SK-N-MC (cell line): ENCODE data around the gene MXRA8.

Experiments used
- EZH2 ChIP-seq: fragments of 200-600 bp; sonication (generic); IDR thresholded peaks from one replicate; pipeline ENCODE4 v1.6.1; 2017; ENCODE audit warnings: antibody characterized with exemption
- FOXP2 ChIP-seq: optimal IDR thresholded peaks from 2 replicates; pipeline ENCODE3; 2011; ENCODE audit warnings: mild to moderate bottlenecking, moderate library complexity; ENCODE audit not compliant: insufficient read depth; ENCODE audit errors: extremely low read length, control extremely low read depth
- POLR2AphosphoS5 ChIP-seq: IDR thresholded peaks from 2 replicates; pipeline ENCODE4 v1.6.1; 2012; ENCODE audit warnings: mild to moderate bottlenecking, low read depth, low read length, borderline replicate concordance

GRCh38 chr1:1302951-1303509 is 55.3 kb downstream of the MXRA8 start:
- TF ChIP-seq EZH2 (no peak), POLR2AphosphoS5 (no peak), FOXP2 (no peak)
